Stimulated activated CD8-positive, alpha-beta memory T cell treated with anti-CD3 and anti-CD28 coated beads, Interleukin-7, amount 100 ng/mL, for 24 hours (primary cell): ENCODE measurements around the gene CNTN2.

Source experiments
- DNase-seq: peaks from one replicate; pipeline ENCODE4 v3.0.0-alpha.2; 2020; ENCODE audit warnings: low read depth

CNTN2 gene

GRCh38 chr1:205018381-205018780 lies 24.6 kb upstream of the CNTN2 start:
- DNase-seq, result no peak

GRCh38 chr1:205020466-205020865 lies 22.5 kb upstream of the CNTN2 start:
- DNase-seq, result no peak

GRCh38 chr1:205024679-205025078 lies 18.3 kb upstream of the CNTN2 start:
- DNase-seq, result no peak

- no peak for DNase-seq
These were observed 17.8 kb upstream of the CNTN2 start for GRCh38 chr1:205025239-205025638.

- no peak for DNase-seq
These were observed 16.8 kb upstream of the CNTN2 start for GRCh38 chr1:205026181-205026580.

GRCh38 chr1:205028390-205028789 lies 14.6 kb upstream of the CNTN2 start:
- DNase-seq, result no peak

- no peak for DNase-seq
These were observed 14.1 kb upstream of the CNTN2 start for GRCh38 chr1:205028924-205029323.

- DNase-seq, result no peak
These were observed 12.8 kb upstream of the CNTN2 start for GRCh38 chr1:205030241-205030640.

- DNase-seq, result no peak
These were observed 12.1 kb upstream of the CNTN2 start for GRCh38 chr1:205030896-205031295.

- no peak for DNase-seq
These were observed 10.5 kb upstream of the CNTN2 start for GRCh38 chr1:205032508-205032907.

- DNase-seq, result no peak
These were observed 5.5 kb upstream of the CNTN2 start for GRCh38 chr1:205037539-205037938.

GRCh38 chr1:205038132-205038786 lies 4.8 kb upstream of the CNTN2 start:
- no peak for DNase-seq

- no peak for DNase-seq
These were observed 1.9 kb upstream of the CNTN2 start for GRCh38 chr1:205041001-205041715.

GRCh38 chr1:205041998-205042910 lies 758 bp upstream of the CNTN2 start:
- no peak for DNase-seq

- no peak for DNase-seq
These were observed 854 bp downstream of the CNTN2 start for GRCh38 chr1:205043866-205044265.

GRCh38 chr1:205044741-205045140 lies 1.7 kb downstream of the CNTN2 start:
- DNase-seq, result no peak

GRCh38 chr1:205045146-205045545 lies 2.1 kb downstream of the CNTN2 start:
- no peak for DNase-seq

GRCh38 chr1:205046870-205047269 lies 3.9 kb downstream of the CNTN2 start:
- no peak for DNase-seq

- no peak for DNase-seq
These were observed 4.8 kb downstream of the CNTN2 start for GRCh38 chr1:205047764-205048231.

- DNase-seq, result no peak
These were observed 5.4 kb downstream of the CNTN2 start for GRCh38 chr1:205048382-205048781.

- DNase-seq, result no peak
These were observed 6.5 kb downstream of the CNTN2 start for GRCh38 chr1:205049479-205049878.

GRCh38 chr1:205052690-205053089 lies 9.7 kb downstream of the CNTN2 start:
- DNase-seq, result no peak

- no peak for DNase-seq
These were observed 10.3 kb downstream of the CNTN2 start for GRCh38 chr1:205053296-205053695.
